Stomach (tissue), 9 donors: ENCODE data around the gene GPR63. TPM values are rescaled to one million over a fixed set of nuclear protein-coding genes. Genes with fewer than 3 reads are reported as not detected.
A peak's percentile ranks its signal among the peaks of the same experiment; 100 is the strongest.

Experiments used
- DNase-seq, 2 donors: peaks; one replicate each; pipeline versions ENCODE4 v3.0.0 to v3.0.0-alpha.2; 2013 to 2019
- H3K27ac ChIP-seq, 5 donors: fragments of 200-600 bp in 4 of 5; sonication (generic) in 4 of 5; one replicate each; pipeline ENCODE4 v1.5.1; 2013 to 2019; ENCODE audit warnings: mild to moderate bottlenecking in 1 of 5, moderate library complexity in 1 of 5
- H3K27me3 ChIP-seq, 3 donors: fragments of 200-600 bp; sonication (generic); one replicate each; pipeline ENCODE4 v1.5.1; 2017 to 2019; ENCODE audit warnings: mixed run types in 1 of 3
- H3K36me3 ChIP-seq, 4 donors: fragments of 200-600 bp; sonication (generic); 1 replicate in 3 of 4; 2 replicates in 1 of 4; pipeline ENCODE4 v1.5.1; 2016 to 2019
- H3K4me1 ChIP-seq, 4 donors: fragments of 200-600 bp; sonication (generic); one replicate each; pipeline ENCODE4 v1.5.1; 2016 to 2019
- H3K4me3 ChIP-seq, 4 donors: fragments of 200-600 bp; sonication (generic) in 3 of 4; one replicate each; pipeline ENCODE4 v1.5.1; 2016 to 2019; ENCODE audit warnings: mild to moderate bottlenecking in 1 of 4
- H3K9me3 ChIP-seq, 4 donors: fragments of 200-600 bp; sonication (generic); one replicate each; pipeline ENCODE4 v1.5.1; 2016 to 2019
- CTCF ChIP-seq, 7 experiments: fragments of 450-650 bp in 4 of 7; fragments of 200-600 bp in 3 of 7; sonication (generic) in 3 of 7; IDR thresholded peaks; one replicate each; pipeline ENCODE4 v1.5.1; 2016 to 2019; ENCODE audit warnings: antibody characterized with exemption in 7 of 7, control low read depth in 2 of 7, mild to moderate bottlenecking in 1 of 7
- EP300 ChIP-seq: sonication (generic); formaldehyde crosslinking; IDR thresholded peaks from one replicate; pipeline ENCODE4 v1.6.1; 2017; ENCODE audit warnings: antibody characterized with exemption
- POLR2A ChIP-seq, 4 donors: fragments of 450-650 bp; IDR thresholded peaks; one replicate each; pipeline ENCODE4 v1.6.1; 2016; ENCODE audit warnings: antibody characterized with exemption in 4 of 4, control low read depth in 2 of 4, mild to moderate bottlenecking in 1 of 4, moderate library complexity in 1 of 4
- POLR2AphosphoS5 ChIP-seq, 3 donors: sonication (generic); formaldehyde crosslinking; IDR thresholded peaks; one replicate each; pipeline ENCODE4 v1.6.1; 2016; ENCODE audit warnings: antibody characterized with exemption in 3 of 3
- WGBS, 5 donors: extraction: QIAGEN DNeasy Blood & Tissue Kit in 3 of 5; methylation state at CpG; one replicate each; pipeline versions ENCODE4 v1.1.5 to v1.1.7; 2013 to 2018; 5-methylcytosine and 5-hydroxymethylcytosine counted together
- intact Hi-C: fragments of 100-400 bp; cut with DNase I; formaldehyde crosslinking; loops from one replicate; pipeline ENCODE4 v1.15.1; 2023; ENCODE audit warnings: low total_unique reads
- polyA plus RNA-seq, 3 donors: library from polyadenylated mRNA; stranded (reverse); fragments of 200-250 nt; gene quantifications; one replicate each; pipeline ENCODE4 v1.2.3, GENCODE V29; 2013
- total RNA-seq, 5 donors: library from RNA; depleted of rRNA; stranded (reverse); fragments of >200 nt; gene quantifications; one replicate each; pipeline versions ENCODE4 v1.1.0 to v1.2.3, GENCODE V29; 2014 to 2016
- donor health status: healthy with polysubstance abuse.
- donor health status: Bipolar disorder and iron deficiency.
- donor health status: healthy.

Gene GPR63
- total and polyA plus RNA-seq, 8 donors, result 0.29 to 7.7 (median 0.60) TPM; not detected in 2

GRCh38 chr6:96826865-96827264, 10.4 kb downstream of the GPR63 start:
- no peaks in the 10 kb centered on the region for H3K27me3 ChIP-seq
- WGBS, 5 donors, result 78 to 100% (median 96%) methylated on average over 1 of the region's 1 CpG
- DNase-seq, result no peak
- no peak overlapping the region for H3K4me3 ChIP-seq
- H3K4me1 ChIP-seq, result no peaks in the 10 kb centered on the region
- H3K27ac ChIP-seq, result no peak overlapping the region
- no peak for TF ChIP-seq POLR2A (IDR thresholded peaks at IDR 0.05)
- TF ChIP-seq CTCF (IDR thresholded peaks at IDR 0.05), result no peak
- no peak for TF ChIP-seq EP300
- no peak for TF ChIP-seq POLR2AphosphoS5 (IDR thresholded peaks at IDR 0.05)
- no peaks in the 10 kb centered on the region for H3K9me3 ChIP-seq
- no peaks in the 10 kb centered on the region for H3K36me3 ChIP-seq
- intact Hi-C loops, result no loop called here

GRCh38 chr6:96823743-96824142, 13.5 kb downstream of the GPR63 start:
- no peak for DNase-seq
- Histone ChIP-seq H3K27ac (no peak overlapping the region), H3K9me3 (no peaks in the 10 kb centered on the region), H3K27me3 (no peaks in the 10 kb centered on the region), H3K4me1 (no peaks in the 10 kb centered on the region), H3K36me3 (no peaks in the 10 kb centered on the region), H3K4me3 (no peak overlapping the region)
- TF ChIP-seq EP300 (no peak), CTCF (IDR thresholded peaks at IDR 0.05) (no peak), POLR2A (IDR thresholded peaks at IDR 0.05) (no peak)
- WGBS, 5 donors, result 58 to 83% (median 70%) methylated on average over 2 of the region's 2 CpGs
- intact Hi-C loops, result no loop called here

- TF ChIP-seq POLR2AphosphoS5 (IDR thresholded peaks at IDR 0.05), result no peak
- Histone ChIP-seq H3K4me3 (no peak overlapping the region), H3K9me3 (no peaks in the 10 kb centered on the region), H3K4me1 (peaks cover 0 to 5% (median 0%) of the 10 kb centered on the region in 4 donors), H3K27ac (no peak overlapping the region), H3K36me3 (no peaks in the 10 kb centered on the region), H3K27me3 (no peaks in the 10 kb centered on the region)
- 90 to 96% (median 94%) methylated on average over 4 of the region's 4 CpGs for WGBS, 5 donors
- intact Hi-C loops, result no loop called here
- DNase-seq, result no peak
Observed at GRCh38 chr6:96821034-96821433, 16.2 kb downstream of the GPR63 start.

GRCh38 chr6:96816301-96816817, 20.9 kb downstream of the GPR63 start:
- H3K36me3 ChIP-seq, result no peaks in the 10 kb centered on the region
- H3K27ac ChIP-seq, result no peak overlapping the region
- peaks cover 0 to 5% (median 0%) of the 10 kb centered on the region in 4 donors for H3K4me1 ChIP-seq
- peak in 1 of 2 donors; percentile 37 for DNase-seq
- no peaks in the 10 kb centered on the region for H3K9me3 ChIP-seq
- WGBS, 5 donors, result 28 to 42% (median 37%) methylated on average over 5 of the region's 5 CpGs
- no peak for TF ChIP-seq POLR2A (IDR thresholded peaks at IDR 0.05)
- TF ChIP-seq CTCF (IDR thresholded peaks at IDR 0.05), result no peak
- TF ChIP-seq EP300, result no peak
- TF ChIP-seq POLR2AphosphoS5 (IDR thresholded peaks at IDR 0.05), result no peak
- H3K4me3 ChIP-seq, result peak overlapping the region in 1 of 4 donors; percentile 12
- no peaks in the 10 kb centered on the region for H3K27me3 ChIP-seq
- intact Hi-C loops, result no loop called here

- no peaks in the 10 kb centered on the region for H3K36me3 ChIP-seq
- no peak overlapping the region for H3K27ac ChIP-seq
- 63 to 88% (median 82%) methylated on average over 1 of the region's 1 CpG for WGBS, 5 donors
- no peak for DNase-seq
- no peaks in the 10 kb centered on the region for H3K27me3 ChIP-seq
- peaks cover 0 to 5% (median 0%) of the 10 kb centered on the region in 4 donors for H3K4me1 ChIP-seq
- no peak overlapping the region for H3K4me3 ChIP-seq
- intact Hi-C loops, result no loop called here
- H3K9me3 ChIP-seq, result no peaks in the 10 kb centered on the region
- no peak for TF ChIP-seq POLR2A (IDR thresholded peaks at IDR 0.05)
Observed at GRCh38 chr6:96814625-96815024, 22.7 kb downstream of the GPR63 start.
